Keratinocyte (primary cell): ENCODE results near the gene KCNK18. TPM values are rescaled to one million over a fixed set of nuclear protein-coding genes. Genes with fewer than 3 reads are reported as not detected.
A peak's percentile ranks its signal among the peaks of the same experiment; 100 is the strongest.

Experiments
- DNase-seq: peaks from one replicate; pipeline ENCODE4 v3.0.0-alpha.2; 2011; ENCODE audit warnings: low read depth, missing footprints, low spot score
- FAIRE-seq: peaks from 2 replicates; lab custom pipeline; 2011; peaks lifted over from hg19 to GRCh38; lab: Jason Lieb, UNC
- H2AFZ ChIP-seq: 2 replicates; pipeline ENCODE4 v1.6.0; 2012; ENCODE audit warnings: low read length, control low read depth, inconsistent platforms; ENCODE audit not compliant: control insufficient read depth
- H3K27ac ChIP-seq: 2 replicates; pipeline ENCODE4 v1.5.1; 2011; ENCODE audit warnings: low read length; ENCODE audit not compliant: control insufficient read depth, insufficient read depth
- H3K27me3 ChIP-seq: 3 replicates; pipeline ENCODE4 v1.6.0; 2011; ENCODE audit warnings: low read length; ENCODE audit not compliant: control insufficient read depth, insufficient read depth; ENCODE audit errors: extremely low read depth
- H3K36me3 ChIP-seq, 2 experiments: 2 replicates in 1 of 2; 3 replicates in 1 of 2; pipeline ENCODE4 v1.5.1; 2011; ENCODE audit warnings: low read length in 2 of 2, mild to moderate bottlenecking in 1 of 2; ENCODE audit not compliant: control insufficient read depth in 2 of 2, insufficient read depth in 2 of 2; ENCODE audit errors: extremely low read depth in 1 of 2
- H3K4me1 ChIP-seq: 3 replicates; pipeline ENCODE4 v1.5.1; 2011; ENCODE audit warnings: low read length; ENCODE audit not compliant: control insufficient read depth, insufficient read depth; ENCODE audit errors: extremely low read depth
- H3K4me2 ChIP-seq: 3 replicates; pipeline ENCODE4 v1.6.0; 2011; ENCODE audit warnings: low read depth, low read length; ENCODE audit not compliant: control insufficient read depth, insufficient read depth; ENCODE audit errors: extremely low read depth
- H3K4me3 ChIP-seq, 3 experiments: fragments of 200-600 bp in 1 of 3; sonication (generic) in 1 of 3; 2 replicates in 2 of 3; 3 replicates in 1 of 3; pipeline ENCODE4 v1.5.1; 2011 to 2016; ENCODE audit warnings: low read length in 3 of 3, mild to moderate bottlenecking in 3 of 3, control low read depth in 2 of 3, inconsistent platforms in 1 of 3, low read depth in 1 of 3, mixed read lengths in 1 of 3, mixed run types in 1 of 3, moderate library complexity in 1 of 3; ENCODE audit not compliant: control insufficient read depth in 2 of 3, insufficient read depth in 2 of 3; ENCODE audit errors: extremely low read depth in 1 of 3
- H3K79me2 ChIP-seq: 2 replicates; pipeline ENCODE4 v1.6.0; 2012; ENCODE audit warnings: low read length; ENCODE audit not compliant: control insufficient read depth, insufficient read depth
- H3K9ac ChIP-seq: 3 replicates; pipeline ENCODE4 v1.6.0; 2011; ENCODE audit warnings: low read length; ENCODE audit not compliant: control insufficient read depth, insufficient read depth; ENCODE audit errors: extremely low read depth
- H3K9me1 ChIP-seq: 3 replicates; pipeline ENCODE4 v1.6.0; 2011; ENCODE audit warnings: low read length; ENCODE audit not compliant: control insufficient read depth, insufficient read depth; ENCODE audit errors: extremely low read depth
- H3K9me3 ChIP-seq: 2 replicates; pipeline ENCODE4 v1.5.1; 2012; ENCODE audit warnings: low read depth, low read length; ENCODE audit not compliant: control insufficient read depth
- H4K20me1 ChIP-seq: 3 replicates; pipeline ENCODE4 v1.6.0; 2011; ENCODE audit warnings: low read length; ENCODE audit not compliant: control insufficient read depth, insufficient read depth; ENCODE audit errors: extremely low read depth
- EZH2 ChIP-seq: IDR thresholded peaks from one replicate; pipeline ENCODE4 v1.6.1; 2012; ENCODE audit warnings: inconsistent platforms, mild to moderate bottlenecking, low read length, moderate library complexity
- dilution Hi-C: fragments of 300-500 bp; cut with MboI; formaldehyde crosslinking; loops from one replicate; pipeline ENCODE4 v1.7.0; 2020; ENCODE audit warnings: low sequenced_read_pairs; ENCODE audit not compliant: extremely low pct_ligation_motif_present
- polyA plus RNA-seq, 5 experiments: library from polyadenylated mRNA; depleted of rRNA in 3 of 5; stranded (reverse) in 3 of 5; stranded (forward) in 1 of 5; unstranded in 1 of 5; fragments of >200 nt; gene quantifications; 1 replicate in 1 of 5; 2 replicates in 3 of 5; 3 replicates in 1 of 5; pipeline versions ENCODE4 v1.2.1 to v1.2.3, GENCODE V29; 2011 to 2012; ENCODE audit warnings: missing spikeins in 2 of 5, low read depth in 1 of 5, low replicate concordance in 1 of 5
- TF ChIP-seq, protein P1 (sequence below), 3 experiments: IDR thresholded peaks in 1 of 3; conservative IDR thresholded peaks in 1 of 3; optimal IDR thresholded peaks in 1 of 3; 2 replicates in 2 of 3; 3 replicates in 1 of 3; pipeline versions ENCODE3 to v1.5.1; 2011; ENCODE audit warnings: low read length in 3 of 3, mild to moderate bottlenecking in 3 of 3, moderate library complexity in 2 of 3, control low read depth in 1 of 3, inconsistent platforms in 1 of 3; ENCODE audit not compliant: insufficient read depth in 2 of 3; ENCODE audit errors: extremely low read depth in 1 of 3

KCNK18 gene
- polyA plus RNA-seq, 1 donor (not counting 4 experiments of a cell fraction or from before 2014, with no cell fraction given): not detected

DNA sequence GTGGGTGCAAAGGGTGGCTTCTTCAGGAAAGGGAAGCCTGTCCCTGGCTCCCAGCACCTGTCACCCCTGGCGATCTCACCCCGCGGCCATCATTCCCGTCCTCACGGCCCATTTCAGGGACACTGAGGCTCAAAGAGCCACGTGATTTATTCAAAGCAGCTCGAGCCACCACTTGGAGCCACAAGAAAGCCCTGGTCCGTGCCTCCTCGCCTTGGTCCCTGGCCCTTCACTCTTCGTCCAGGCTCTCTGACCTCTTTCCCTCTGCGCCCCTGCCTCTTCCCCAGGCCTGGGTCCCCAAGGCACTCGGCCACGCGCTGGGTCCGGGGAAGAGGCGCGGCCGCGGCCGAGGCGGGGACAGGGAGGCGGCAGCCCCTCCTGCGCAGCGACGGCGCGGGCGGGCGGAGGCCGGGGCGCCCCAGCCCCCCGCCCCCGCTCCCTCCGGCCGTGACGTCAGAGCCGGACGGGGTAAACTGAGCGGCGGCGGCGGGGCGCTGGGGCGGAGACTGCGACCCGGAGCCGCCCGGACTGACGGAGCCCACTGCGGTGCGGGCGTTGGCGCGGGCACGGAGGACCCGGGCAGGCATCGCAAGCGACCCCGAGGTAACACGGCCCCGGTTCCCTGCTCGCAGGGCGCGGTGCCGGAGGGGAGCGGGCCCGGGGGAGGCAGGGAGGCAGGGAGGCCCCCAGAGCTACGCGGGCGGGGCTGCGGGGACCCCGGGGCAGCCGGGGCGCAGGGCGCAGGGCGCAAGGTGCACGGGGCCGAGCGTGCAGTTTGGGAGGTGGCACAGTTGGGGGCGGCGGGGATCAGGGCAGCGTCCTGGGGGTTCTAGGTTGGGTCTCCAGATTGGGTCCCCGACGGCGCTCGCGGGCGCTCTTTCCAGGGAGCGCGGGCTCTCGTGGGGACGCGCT is 43.6 kb downstream of the KCNK18 start, which contains the start of gene SLC18A2:
SLC18A2 (plus strand) TSS at position 494 of the 909 bp plus-strand sequence. CDS start 580 bp downstream, outside the sequence.
- Histone ChIP-seq H3K27me3 (peaks cover 75% of the 10 kb centered on the region), H3K4me2 (peak within 1 kb of the TSS; percentile 10)
- TF ChIP-seq, protein P1, sequence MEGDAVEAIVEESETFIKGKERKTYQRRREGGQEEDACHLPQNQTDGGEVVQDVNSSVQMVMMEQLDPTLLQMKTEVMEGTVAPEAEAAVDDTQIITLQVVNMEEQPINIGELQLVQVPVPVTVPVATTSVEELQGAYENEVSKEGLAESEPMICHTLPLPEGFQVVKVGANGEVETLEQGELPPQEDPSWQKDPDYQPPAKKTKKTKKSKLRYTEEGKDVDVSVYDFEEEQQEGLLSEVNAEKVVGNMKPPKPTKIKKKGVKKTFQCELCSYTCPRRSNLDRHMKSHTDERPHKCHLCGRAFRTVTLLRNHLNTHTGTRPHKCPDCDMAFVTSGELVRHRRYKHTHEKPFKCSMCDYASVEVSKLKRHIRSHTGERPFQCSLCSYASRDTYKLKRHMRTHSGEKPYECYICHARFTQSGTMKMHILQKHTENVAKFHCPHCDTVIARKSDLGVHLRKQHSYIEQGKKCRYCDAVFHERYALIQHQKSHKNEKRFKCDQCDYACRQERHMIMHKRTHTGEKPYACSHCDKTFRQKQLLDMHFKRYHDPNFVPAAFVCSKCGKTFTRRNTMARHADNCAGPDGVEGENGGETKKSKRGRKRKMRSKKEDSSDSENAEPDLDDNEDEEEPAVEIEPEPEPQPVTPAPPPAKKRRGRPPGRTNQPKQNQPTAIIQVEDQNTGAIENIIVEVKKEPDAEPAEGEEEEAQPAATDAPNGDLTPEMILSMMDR (optimal IDR thresholded peaks at IDR 0.05 in 1 of 3, IDR thresholded peaks at IDR 0.05 in 1 of 3, conservative IDR thresholded peaks at IDR 0.05 in 1 of 3; ENCODE audit: extremely low read depth in 1 of 3, insufficient read depth in 2 of 3, low read length in 3 of 3): no peak
- TF ChIP-seq EZH2: peak; percentile 70

DNA sequence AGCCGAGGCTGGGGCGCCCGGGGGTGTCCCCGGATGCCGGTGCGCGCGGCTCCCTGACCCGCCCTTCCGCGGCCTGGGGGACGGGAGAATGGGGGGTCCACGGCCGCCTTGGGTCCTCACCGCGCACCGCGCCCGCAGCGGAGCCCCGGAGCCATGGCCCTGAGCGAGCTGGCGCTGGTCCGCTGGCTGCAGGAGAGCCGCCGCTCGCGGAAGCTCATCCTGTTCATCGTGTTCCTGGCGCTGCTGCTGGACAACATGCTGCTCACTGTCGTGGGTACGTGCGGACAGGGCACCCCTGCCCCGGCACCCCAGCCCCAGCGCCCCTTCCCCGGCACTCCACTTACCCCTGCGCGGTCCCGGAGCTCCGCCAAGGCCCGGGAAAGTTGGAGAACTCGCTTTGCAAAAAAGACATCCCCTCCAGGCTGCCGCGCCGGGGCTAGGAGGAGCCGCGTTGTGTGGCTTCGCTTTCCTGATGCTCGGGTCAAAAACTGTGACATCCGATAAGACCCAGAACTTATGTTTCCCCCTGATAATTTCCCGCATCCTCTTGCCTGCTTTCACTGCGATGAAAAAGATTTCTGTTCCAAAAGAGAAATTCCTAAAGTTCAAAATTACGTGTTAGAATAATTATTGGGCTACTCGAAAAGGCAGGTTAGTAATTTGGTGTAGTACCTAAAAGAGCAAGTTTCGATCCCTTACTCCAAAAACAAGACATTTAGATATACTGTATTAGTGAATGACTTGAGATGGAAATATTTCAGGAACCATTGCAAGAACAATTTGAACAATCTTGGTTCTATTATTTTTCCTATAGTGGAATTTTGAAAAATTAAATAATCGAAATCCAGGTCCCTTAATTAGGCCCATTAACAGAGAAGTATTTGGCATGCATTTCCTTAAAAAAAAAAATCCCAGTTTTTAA is 44.5 kb downstream of the KCNK18 start:
- Histone ChIP-seq H3K27me3 (peaks cover 67% of the 10 kb centered on the region), H3K9me3 (no peaks in the 10 kb centered on the region), H3K9me1 (no peaks in the 10 kb centered on the region), H3K4me1 (no peaks in the 10 kb centered on the region), H2AFZ (no peak overlapping the region), H3K9ac (no peak overlapping the region), H3K4me2 (peak overlapping the region; percentile 10), H3K27ac (no peak overlapping the region), H4K20me1 (no peaks in the 10 kb centered on the region), H3K36me3 (no peaks in the 10 kb centered on the region), H3K79me2 (no peaks in the 10 kb centered on the region), H3K4me3 (no peak overlapping the region)
- TF ChIP-seq, protein P1 (optimal IDR thresholded peaks at IDR 0.05 in 1 of 3, IDR thresholded peaks at IDR 0.05 in 1 of 3, conservative IDR thresholded peaks at IDR 0.05 in 1 of 3; ENCODE audit: extremely low read depth in 1 of 3, insufficient read depth in 2 of 3, low read length in 3 of 3): no peak
- TF ChIP-seq EZH2: peak; percentile 72
- FAIRE-seq: no peak
- dilution Hi-C loops: no loop called here
- DNase-seq: no peak

More for the DNA sequence above, 43.6 kb downstream of the KCNK18 start, which contains the start of gene SLC18A2:
- H3K79me2 ChIP-seq: no peaks in the 10 kb centered on the region
- no peak within 1 kb of the TSS for H2AFZ ChIP-seq
- no peaks in the 10 kb centered on the region for H4K20me1 ChIP-seq
- dilution Hi-C loops: no loop called here
- FAIRE-seq (no peak), DNase-seq (no peak)
- no peaks in the 10 kb centered on the region for H3K9me1 ChIP-seq
- no peak within 1 kb of the TSS for H3K27ac ChIP-seq
- no peaks in the 10 kb centered on the region for H3K4me1 ChIP-seq
- H3K9ac ChIP-seq: no peak within 1 kb of the TSS
- no peak within 1 kb of the TSS for H3K4me3 ChIP-seq
- H3K36me3 ChIP-seq: no peaks in the 10 kb centered on the region
- no peaks in the 10 kb centered on the region for H3K9me3 ChIP-seq
